Measurements from ENCODE around the gene SBNO2. TPM values are rescaled to one million over a fixed set of nuclear protein-coding genes. Genes with fewer than 3 reads are reported as not detected.

SBNO2 gene
- total RNA-seq, 2 donors from 2014 or later: 65.5 to 77.1 TPM

DNA sequence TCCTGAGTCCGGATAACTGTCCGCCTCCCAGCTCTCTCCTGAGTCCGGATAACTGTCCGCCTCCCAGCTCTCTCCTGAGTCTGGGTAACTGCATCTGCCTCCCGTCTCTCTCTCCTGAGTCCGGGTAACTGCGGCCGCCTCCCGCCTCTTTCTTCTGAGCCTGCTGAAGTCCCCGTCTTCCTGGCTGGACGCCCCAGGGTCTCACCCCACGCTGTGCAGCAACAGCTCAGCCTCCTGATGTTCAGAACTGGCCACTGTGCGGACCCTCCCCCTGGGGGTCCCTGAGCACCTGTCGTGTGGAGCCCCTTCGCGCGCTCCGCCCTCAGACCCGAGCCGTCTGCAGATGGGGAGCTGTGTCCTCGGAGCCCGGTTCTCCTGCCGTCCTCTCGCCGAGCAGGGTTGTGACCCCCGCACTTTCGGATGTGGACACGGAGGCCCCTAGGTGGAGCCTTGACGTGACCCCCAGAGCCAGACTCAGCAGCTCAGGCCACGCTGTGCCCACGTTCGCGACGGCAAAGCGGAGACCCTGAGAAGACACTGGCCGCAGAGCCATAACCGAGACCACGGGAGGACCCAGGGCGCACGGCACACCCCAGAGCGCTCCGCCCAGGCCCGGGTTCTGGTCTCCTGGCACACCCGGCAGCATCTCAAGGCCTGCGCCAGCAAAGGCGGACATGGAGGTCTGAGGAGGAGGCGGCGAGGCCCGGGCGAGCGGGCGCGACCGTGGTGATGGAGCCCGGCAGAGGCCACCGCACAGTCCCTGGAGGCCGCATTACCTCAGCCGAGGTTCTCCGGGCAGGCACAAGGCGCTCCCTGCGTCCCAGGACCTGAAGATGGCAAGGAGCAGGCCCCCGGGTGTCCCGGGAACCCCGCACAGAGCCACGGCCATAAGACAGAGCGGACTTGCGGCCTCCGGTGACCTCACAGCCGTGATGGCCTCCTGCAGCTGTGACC lies 15.9 kb downstream of the SBNO2 start:
- intact Hi-C loops (cut with DNase I): no loop called here
- no peak overlapping the region for H3K9ac ChIP-seq (ENCODE audit: low read depth in 2 of 2, low read length in 2 of 2)
- no peaks in the 10 kb centered on the region for H3K9me3 ChIP-seq
- TF ChIP-seq, protein P1, sequence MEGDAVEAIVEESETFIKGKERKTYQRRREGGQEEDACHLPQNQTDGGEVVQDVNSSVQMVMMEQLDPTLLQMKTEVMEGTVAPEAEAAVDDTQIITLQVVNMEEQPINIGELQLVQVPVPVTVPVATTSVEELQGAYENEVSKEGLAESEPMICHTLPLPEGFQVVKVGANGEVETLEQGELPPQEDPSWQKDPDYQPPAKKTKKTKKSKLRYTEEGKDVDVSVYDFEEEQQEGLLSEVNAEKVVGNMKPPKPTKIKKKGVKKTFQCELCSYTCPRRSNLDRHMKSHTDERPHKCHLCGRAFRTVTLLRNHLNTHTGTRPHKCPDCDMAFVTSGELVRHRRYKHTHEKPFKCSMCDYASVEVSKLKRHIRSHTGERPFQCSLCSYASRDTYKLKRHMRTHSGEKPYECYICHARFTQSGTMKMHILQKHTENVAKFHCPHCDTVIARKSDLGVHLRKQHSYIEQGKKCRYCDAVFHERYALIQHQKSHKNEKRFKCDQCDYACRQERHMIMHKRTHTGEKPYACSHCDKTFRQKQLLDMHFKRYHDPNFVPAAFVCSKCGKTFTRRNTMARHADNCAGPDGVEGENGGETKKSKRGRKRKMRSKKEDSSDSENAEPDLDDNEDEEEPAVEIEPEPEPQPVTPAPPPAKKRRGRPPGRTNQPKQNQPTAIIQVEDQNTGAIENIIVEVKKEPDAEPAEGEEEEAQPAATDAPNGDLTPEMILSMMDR (IDR thresholded peaks at IDR 0.05): no peak
- H3K4me3 ChIP-seq: no peak overlapping the region
- H3K27me3 ChIP-seq: no peaks in the 10 kb centered on the region
- no peak overlapping the region for H3K27ac ChIP-seq
- H3K4me1 ChIP-seq: peaks cover 18% of the 10 kb centered on the region
- DNase-seq: no peak
- H3K36me3 ChIP-seq: no peaks in the 10 kb centered on the region

DNA sequence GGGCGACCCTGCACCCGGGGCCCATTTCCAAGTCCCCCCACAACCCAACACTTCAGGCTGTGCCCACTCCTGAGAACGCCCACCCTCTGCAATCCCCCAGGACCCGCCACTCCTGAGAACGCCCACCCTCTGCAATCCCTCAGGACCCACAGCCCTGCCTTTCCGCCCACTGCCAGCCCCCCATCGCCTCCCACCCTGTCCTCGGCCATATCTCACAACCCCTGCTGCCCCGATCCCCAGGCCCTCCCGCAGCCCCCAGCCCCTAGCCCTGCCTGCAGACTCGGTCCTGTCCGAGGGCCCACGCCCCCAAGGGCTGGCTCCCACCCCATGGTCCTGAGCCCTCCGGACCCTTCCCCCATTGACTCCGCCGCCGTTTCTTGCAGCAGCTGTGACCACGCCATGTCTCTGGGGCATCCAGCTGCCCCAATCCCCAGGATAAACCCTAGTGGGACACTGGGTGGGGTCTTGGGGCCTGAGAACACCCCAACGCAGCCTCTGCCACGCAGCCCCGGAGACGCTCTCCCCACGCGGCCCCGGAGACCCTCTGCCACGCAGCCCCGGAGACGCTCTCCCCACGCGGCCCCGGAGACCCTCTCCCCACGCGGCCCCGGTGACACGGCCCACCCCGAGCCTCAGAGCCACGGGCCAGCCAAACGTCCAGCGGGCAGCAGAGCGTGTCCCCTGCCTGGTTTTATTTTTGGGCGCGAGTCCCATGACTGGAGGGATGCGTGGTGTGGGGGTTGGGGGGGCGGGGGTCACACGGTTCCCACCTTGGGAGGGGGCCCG lies 17.0 kb downstream of the SBNO2 start:
- peaks cover 18% of the 10 kb centered on the region for H3K4me1 ChIP-seq
- no peaks in the 10 kb centered on the region for H3K36me3 ChIP-seq
- TF ChIP-seq, protein P1 (IDR thresholded peaks at IDR 0.05): no peak

DNA sequence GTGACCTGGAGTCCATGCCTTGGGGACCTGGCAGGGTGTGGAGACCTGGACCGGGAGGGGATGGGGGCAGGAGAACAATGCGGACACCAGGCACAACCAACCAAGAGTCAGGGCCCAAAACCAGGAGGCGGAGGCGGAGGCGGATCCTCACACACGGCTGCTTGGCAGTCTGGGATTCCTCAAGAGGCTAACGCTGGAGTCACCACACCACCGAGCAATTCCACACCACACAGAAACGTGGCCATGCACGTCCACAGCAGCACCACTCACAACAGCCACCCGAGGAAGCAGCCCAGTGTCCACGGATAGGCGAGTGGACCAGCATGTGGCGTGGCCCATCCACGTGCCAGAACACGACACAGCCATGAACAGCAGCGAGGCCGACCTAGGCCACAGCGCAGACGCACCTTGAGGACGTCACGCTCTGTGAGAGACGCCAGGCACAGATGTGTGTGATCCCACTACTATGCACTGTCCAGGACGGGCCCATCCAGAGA lies 17.7 kb downstream of the SBNO2 start:
- TF ChIP-seq, protein P1 (IDR thresholded peaks at IDR 0.05): no peak
- peak overlapping the region; percentile 91 for H3K27ac ChIP-seq

More for the DNA sequence above, 17.0 kb downstream of the SBNO2 start:
- no peak for DNase-seq
- no peak overlapping the region for H3K9ac ChIP-seq (ENCODE audit: low read depth in 2 of 2, low read length in 2 of 2)
- H3K27ac ChIP-seq: no peak overlapping the region
- H3K27me3 ChIP-seq: no peaks in the 10 kb centered on the region
- no peak overlapping the region for H3K4me3 ChIP-seq
- intact Hi-C loops (cut with DNase I): no loop called here
- H3K9me3 ChIP-seq: no peaks in the 10 kb centered on the region

DNA sequence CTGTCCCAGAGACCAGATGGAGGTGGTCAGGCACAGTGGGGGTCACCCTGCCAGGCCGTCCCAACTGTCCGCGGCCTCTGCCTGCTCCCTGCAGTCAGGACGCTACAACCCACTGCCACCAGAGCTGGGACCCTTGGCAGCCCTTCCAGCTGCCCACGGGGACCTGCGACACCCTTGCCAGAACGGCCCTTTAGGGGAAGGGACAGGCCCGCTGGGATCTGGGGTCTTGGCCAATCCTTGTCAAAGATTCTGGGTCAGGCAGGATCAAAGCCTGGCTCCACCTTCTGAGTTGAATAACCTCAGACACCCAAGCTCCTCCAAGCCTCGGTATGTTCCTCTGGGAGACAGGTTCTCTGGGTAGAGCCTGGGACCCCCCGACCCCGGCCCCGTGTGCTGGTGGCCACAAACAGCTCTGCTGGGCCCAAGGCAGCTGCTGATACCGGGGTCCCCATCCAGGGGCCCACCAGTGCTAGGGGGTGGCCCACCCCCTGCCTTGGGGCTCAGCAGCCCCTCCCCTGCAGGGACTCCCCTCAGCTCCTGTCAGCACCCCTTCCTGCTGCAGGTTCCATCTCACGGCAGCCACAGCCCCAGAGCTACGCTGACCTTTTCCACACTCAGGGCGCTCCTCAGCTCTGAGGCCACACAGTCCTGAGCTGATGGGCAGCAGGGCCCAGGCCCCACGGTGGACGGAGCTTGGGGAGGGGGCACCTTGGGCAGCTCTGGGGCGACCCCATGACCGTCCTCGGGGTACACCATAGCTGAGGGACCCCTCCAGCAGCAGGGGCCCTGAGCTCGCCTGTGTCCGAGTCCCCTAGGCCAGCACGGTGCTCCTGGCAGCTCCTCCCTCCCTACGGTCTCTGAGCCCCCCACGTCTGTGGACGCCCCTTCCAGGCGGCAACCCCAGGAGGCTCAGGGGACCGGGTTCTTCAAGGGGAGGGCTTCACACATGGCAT lies 18.4 kb downstream of the SBNO2 start:
- TF ChIP-seq, protein P1 (IDR thresholded peaks at IDR 0.05): no peak
- Histone ChIP-seq H3K36me3 (no peaks in the 10 kb centered on the region), H3K9ac (ENCODE audit: low read depth in 2 of 2, low read length in 2 of 2) (peak overlapping the region; percentile 50 to 79), H3K9me3 (no peaks in the 10 kb centered on the region), H3K4me3 (peak overlapping the region; percentile 23), H3K27ac (peak overlapping the region; percentile 91), H3K4me1 (peaks cover 14% of the 10 kb centered on the region), H3K27me3 (no peaks in the 10 kb centered on the region)
- DNase-seq: no peak
- intact Hi-C loops (cut with DNase I): no loop called here

More for the DNA sequence above, 17.7 kb downstream of the SBNO2 start:
- intact Hi-C loops (cut with DNase I): no loop called here
- Histone ChIP-seq H3K36me3 (no peaks in the 10 kb centered on the region), H3K9ac (ENCODE audit: low read depth in 2 of 2, low read length in 2 of 2) (no peak overlapping the region), H3K27me3 (no peaks in the 10 kb centered on the region), H3K4me1 (peaks cover 14% of the 10 kb centered on the region), H3K9me3 (no peaks in the 10 kb centered on the region), H3K4me3 (no peak overlapping the region)
- DNase-seq: no peak

Data from colonic mucosa (tissue), 4 donors.